Occipital lobe (tissue), 2 donors: ENCODE results near the gene IRF2BPL. TPM values are rescaled to one million over a fixed set of nuclear protein-coding genes. Genes with fewer than 3 reads are reported as not detected.
"Not testable (repeated sequence)": the region's sequence is repeated elsewhere in the genome, so short reads cannot be mapped to it uniquely, and the experiment has no call there.

Experiments used
- DNase-seq: peaks from one replicate; lab custom pipeline; 2025; lab: John Stamatoyannopoulos, UW
- total RNA-seq: library from RNA; depleted of rRNA; stranded (reverse); fragments of >200 nt; gene quantifications from one replicate; pipeline ENCODE4 v1.2.3, GENCODE V29; 2014

Gene IRF2BPL
- total RNA-seq, 1 donor from 2014 or later = 72.7 TPM

- DNase-seq = no peak
These were observed 8.1 kb upstream of the IRF2BPL start for GRCh38 chr14:77036484-77037214.

GRCh38 chr14:77035267-77035666, 6.8 kb upstream of the IRF2BPL start:
- no peak for DNase-seq

- DNase-seq = peak; percentile 31
These were observed 5.4 kb upstream of the IRF2BPL start for GRCh38 chr14:77033622-77034589.

- peak; percentile 77 for DNase-seq
These were observed 4.5 kb upstream of the IRF2BPL start for GRCh38 chr14:77032844-77033621.

- DNase-seq = no peak
These were observed 4.0 kb upstream of the IRF2BPL start for GRCh38 chr14:77032491-77032843.

GRCh38 chr14:77031759-77032490, 3.4 kb upstream of the IRF2BPL start:
- DNase-seq = no peak

GRCh38 chr14:77027538-77028383, 747 bp downstream of the IRF2BPL start:
- peak; percentile 66 for DNase-seq

- no peak for DNase-seq
These were observed 1.5 kb downstream of the IRF2BPL start for GRCh38 chr14:77026930-77027537.

GRCh38 chr14:77026166-77026929, 2.2 kb downstream of the IRF2BPL start:
- DNase-seq = peak; percentile 32

GRCh38 chr14:77025744-77026165, 2.8 kb downstream of the IRF2BPL start:
- DNase-seq = no peak

- no peak for DNase-seq
These were observed 4.3 kb downstream of the IRF2BPL start for GRCh38 chr14:77024171-77024691.

- peak; percentile 39 for DNase-seq
These were observed 5.2 kb downstream of the IRF2BPL start for GRCh38 chr14:77023001-77023996.

- no peak for DNase-seq
These were observed 6.2 kb downstream of the IRF2BPL start for GRCh38 chr14:77022236-77022852.

GRCh38 chr14:77021424-77021823, 7.1 kb downstream of the IRF2BPL start:
- not testable (repeated sequence) for DNase-seq

GRCh38 chr14:77018785-77019184, 9.7 kb downstream of the IRF2BPL start:
- no peak for DNase-seq

- DNase-seq = no peak
These were observed 10.8 kb downstream of the IRF2BPL start for GRCh38 chr14:77017666-77018065.

- DNase-seq = no peak
These were observed 13.8 kb downstream of the IRF2BPL start for GRCh38 chr14:77014734-77015133.
